ENCODE measurements around the gene FBXO3.

- TF ChIP-seq CTCF (conservative IDR thresholded peaks at IDR 0.05; ENCODE audit: low read depth, low read length): peak; percentile 86
- no peak for TF ChIP-seq EZH2 (IDR thresholded peaks at IDR 0.05; ENCODE audit: low read length, unreplicated experiment)
These were observed 34.0 kb upstream of the FBXO3 start for GRCh38 chr11:33808228-33808828.
